Measurements from ENCODE around the gene VWF.

The VWF gene

GRCh38 chr12:6076346-6076745 lies 48.1 kb downstream of the VWF start:
- no peak for DNase-seq

GRCh38 chr12:6074979-6075585 lies 49.4 kb downstream of the VWF start:
- no peak for DNase-seq

GRCh38 chr12:6074427-6074826 lies 50.0 kb downstream of the VWF start:
- no peak for DNase-seq

- DNase-seq, result no peak
Measured at GRCh38 chr12:6073426-6073825, 51.0 kb downstream of the VWF start.

- no peak for DNase-seq
Measured at GRCh38 chr12:6072302-6072752, 52.1 kb downstream of the VWF start.

- no peak for DNase-seq
Measured at GRCh38 chr12:6071589-6071988, 52.9 kb downstream of the VWF start.

- no peak for DNase-seq
Measured at GRCh38 chr12:6070472-6071257, 53.8 kb downstream of the VWF start.

- no peak for DNase-seq
Measured at GRCh38 chr12:6069437-6070093, 54.9 kb downstream of the VWF start.

GRCh38 chr12:6068227-6068626 lies 56.2 kb downstream of the VWF start:
- no peak for DNase-seq

GRCh38 chr12:6067152-6067916 lies 57.1 kb downstream of the VWF start:
- peak in 1 of 2 experiments; percentile 32 for DNase-seq

- no peak for DNase-seq
Measured at GRCh38 chr12:6066651-6067050, 57.8 kb downstream of the VWF start.

- no peak for DNase-seq
Measured at GRCh38 chr12:6065863-6066199, 58.6 kb downstream of the VWF start.

- DNase-seq, result no peak
Measured at GRCh38 chr12:6065131-6065862, 59.2 kb downstream of the VWF start.

GRCh38 chr12:6062757-6063735 lies 61.4 kb downstream of the VWF start:
- DNase-seq, result peak in 1 of 2 experiments; percentile 55

GRCh38 chr12:6062395-6062756 lies 62.1 kb downstream of the VWF start:
- DNase-seq, result no peak

- DNase-seq, result no peak
Measured at GRCh38 chr12:6061660-6062059, 62.8 kb downstream of the VWF start.

GRCh38 chr12:6059860-6060565 lies 64.5 kb downstream of the VWF start:
- DNase-seq, result no peak

- DNase-seq, result no peak
Measured at GRCh38 chr12:6059221-6059620, 65.2 kb downstream of the VWF start.

- DNase-seq, result no peak
Measured at GRCh38 chr12:6058481-6059161, 65.8 kb downstream of the VWF start.

GRCh38 chr12:6057700-6058099 lies 66.8 kb downstream of the VWF start:
- no peak for DNase-seq
